Measurements from ENCODE around the gene CARD18.

The CARD18 gene

GRCh38 chr11:105164208-105164607 is 24.6 kb upstream of the CARD18 start:
- Histone ChIP-seq H3K4me1 (ENCODE audit: insufficient read depth, low read length, poor library complexity, severe bottlenecking) (no peaks in the 10 kb centered on the region), H3K9me2 (replicated peaks; ENCODE audit: low read depth, low read length) (no peaks in the 10 kb centered on the region), H3K4me3 (ENCODE audit: low read length, poor library complexity, severe bottlenecking) (no peak overlapping the region), H4K20me1 (ENCODE audit: insufficient read depth, low read length, poor library complexity, severe bottlenecking) (no peaks in the 10 kb centered on the region), H3F3A (ENCODE audit: low read depth) (no peaks in the 10 kb centered on the region), H3K36me3 (ENCODE audit: insufficient read depth, low read length) (no peaks in the 10 kb centered on the region), H3K9ac (ENCODE audit: low read depth, low read length, poor library complexity, severe bottlenecking) (no peak overlapping the region), H3K79me2 (ENCODE audit: insufficient read depth, low read length) (no peaks in the 10 kb centered on the region), H3K27me3 (ENCODE audit: insufficient read depth, low read length, poor library complexity, severe bottlenecking) (no peaks in the 10 kb centered on the region), H3K4me2 (ENCODE audit: low read depth, low read length, poor library complexity, severe bottlenecking) (no peak overlapping the region), H3K9me3 (ENCODE audit: insufficient read depth, low read depth, low read length) (no peaks in the 10 kb centered on the region), H2AFZ (ENCODE audit: low read length) (no peak overlapping the region)
- TF ChIP-seq CTCF (conservative IDR thresholded peaks at IDR 0.05; ENCODE audit: low read length) (no peak), EZH2phosphoT487 (IDR thresholded peaks at IDR 0.05; ENCODE audit: borderline replicate concordance) (no peak)

- Histone ChIP-seq H3K4me1 (ENCODE audit: insufficient read depth, low read length, poor library complexity, severe bottlenecking) (no peaks in the 10 kb centered on the region), H3K4me3 (ENCODE audit: low read length, poor library complexity, severe bottlenecking) (no peak overlapping the region), H2AFZ (ENCODE audit: low read length) (no peak overlapping the region), H3K9me2 (replicated peaks; ENCODE audit: low read depth, low read length) (no peaks in the 10 kb centered on the region), H3K9ac (ENCODE audit: low read depth, low read length, poor library complexity, severe bottlenecking) (no peak overlapping the region), H3K4me2 (ENCODE audit: low read depth, low read length, poor library complexity, severe bottlenecking) (no peak overlapping the region), H3K36me3 (ENCODE audit: insufficient read depth, low read length) (no peaks in the 10 kb centered on the region), H3K27me3 (ENCODE audit: insufficient read depth, low read length, poor library complexity, severe bottlenecking) (no peaks in the 10 kb centered on the region), H3K9me3 (ENCODE audit: insufficient read depth, low read depth, low read length) (no peaks in the 10 kb centered on the region), H3K79me2 (ENCODE audit: insufficient read depth, low read length) (no peaks in the 10 kb centered on the region), H4K20me1 (ENCODE audit: insufficient read depth, low read length, poor library complexity, severe bottlenecking) (no peaks in the 10 kb centered on the region), H3F3A (ENCODE audit: low read depth) (no peaks in the 10 kb centered on the region)
- TF ChIP-seq CTCF (conservative IDR thresholded peaks at IDR 0.05; ENCODE audit: low read length) (no peak), EZH2phosphoT487 (IDR thresholded peaks at IDR 0.05; ENCODE audit: borderline replicate concordance) (no peak)
Measured at GRCh38 chr11:105162506-105162905, 22.9 kb upstream of the CARD18 start.

GRCh38 chr11:105158436-105158835 is 18.9 kb upstream of the CARD18 start:
- Histone ChIP-seq H3K79me2 (ENCODE audit: insufficient read depth, low read length) (no peaks in the 10 kb centered on the region), H3K27me3 (ENCODE audit: insufficient read depth, low read length, poor library complexity, severe bottlenecking) (no peaks in the 10 kb centered on the region), H3K4me3 (ENCODE audit: low read length, poor library complexity, severe bottlenecking) (no peak overlapping the region), H3K9me2 (replicated peaks; ENCODE audit: low read depth, low read length) (no peaks in the 10 kb centered on the region), H3K4me2 (ENCODE audit: low read depth, low read length, poor library complexity, severe bottlenecking) (no peak overlapping the region), H3K9ac (ENCODE audit: low read depth, low read length, poor library complexity, severe bottlenecking) (no peak overlapping the region), H3F3A (ENCODE audit: low read depth) (no peaks in the 10 kb centered on the region), H4K20me1 (ENCODE audit: insufficient read depth, low read length, poor library complexity, severe bottlenecking) (no peaks in the 10 kb centered on the region), H2AFZ (ENCODE audit: low read length) (no peak overlapping the region), H3K36me3 (ENCODE audit: insufficient read depth, low read length) (no peaks in the 10 kb centered on the region), H3K9me3 (ENCODE audit: insufficient read depth, low read depth, low read length) (no peaks in the 10 kb centered on the region), H3K4me1 (ENCODE audit: insufficient read depth, low read length, poor library complexity, severe bottlenecking) (no peaks in the 10 kb centered on the region)
- TF ChIP-seq CTCF (conservative IDR thresholded peaks at IDR 0.05; ENCODE audit: low read length) (no peak), EZH2phosphoT487 (IDR thresholded peaks at IDR 0.05; ENCODE audit: borderline replicate concordance) (no peak)
